ENCODE data around the gene DIDO1.

DIDO1 gene

GRCh38 chr20:62889871-62890270 is 36.4 kb downstream of the DIDO1 start:
- no peak for DNase-seq

GRCh38 chr20:62889411-62889810 is 36.9 kb downstream of the DIDO1 start:
- no peak for DNase-seq

GRCh38 chr20:62888910-62889309 is 37.4 kb downstream of the DIDO1 start:
- no peak for DNase-seq

- no peak for DNase-seq
These were observed 37.9 kb downstream of the DIDO1 start for GRCh38 chr20:62888406-62888805.

GRCh38 chr20:62887860-62888239 is 38.5 kb downstream of the DIDO1 start:
- DNase-seq = no peak

GRCh38 chr20:62887152-62887859 is 39.0 kb downstream of the DIDO1 start:
- peak; percentile 33 for DNase-seq

GRCh38 chr20:62886709-62887058 is 39.6 kb downstream of the DIDO1 start:
- DNase-seq = no peak

- DNase-seq = no peak
These were observed 40.2 kb downstream of the DIDO1 start for GRCh38 chr20:62885896-62886708.

GRCh38 chr20:62885046-62885895 is 41.0 kb downstream of the DIDO1 start:
- no peak for DNase-seq

GRCh38 chr20:62884556-62884955 is 41.7 kb downstream of the DIDO1 start:
- no peak for DNase-seq

- no peak for DNase-seq
These were observed 43.9 kb downstream of the DIDO1 start for GRCh38 chr20:62882426-62882825.

GRCh38 chr20:62881662-62882395 is 44.5 kb downstream of the DIDO1 start:
- DNase-seq = no peak

GRCh38 chr20:62880935-62881661 is 45.2 kb downstream of the DIDO1 start:
- DNase-seq = no peak

- no peak for DNase-seq
These were observed 46.0 kb downstream of the DIDO1 start for GRCh38 chr20:62880147-62880934.

GRCh38 chr20:62879275-62880146 is 46.8 kb downstream of the DIDO1 start:
- no peak for DNase-seq

- no peak for DNase-seq
These were observed 47.9 kb downstream of the DIDO1 start for GRCh38 chr20:62878244-62879038.

GRCh38 chr20:62876902-62877816 is 49.1 kb downstream of the DIDO1 start:
- DNase-seq = no peak

GRCh38 chr20:62876501-62876901 is 49.8 kb downstream of the DIDO1 start:
- no peak for DNase-seq
